Breast epithelium (tissue), 4 donors: Measurements from ENCODE around the gene KIAA1217. TPM values are rescaled to one million over a fixed set of nuclear protein-coding genes. Genes with fewer than 3 reads are reported as not detected.

Experiments used
- DNase-seq, 2 donors: peaks; one replicate each; pipeline ENCODE4 v3.0.0-alpha.2; 2019; ENCODE audit warnings: low spot score in 2 of 2
- H3K27ac ChIP-seq, 2 donors: fragments of 200-600 bp; sonication (generic) in 1 of 2; one replicate each; pipeline ENCODE4 v1.5.1; 2016 to 2019; ENCODE audit warnings: mild to moderate bottlenecking in 1 of 2
- H3K27me3 ChIP-seq, 2 donors: fragments of 200-600 bp; sonication (generic) in 1 of 2; one replicate each; pipeline versions ENCODE4 v1.5.1 to v1.6.0; 2017 to 2019; ENCODE audit warnings: control low read depth in 1 of 2, mild to moderate bottlenecking in 1 of 2
- H3K36me3 ChIP-seq: fragments of 200-600 bp; one replicate; pipeline ENCODE4 v1.5.1; 2019
- H3K4me1 ChIP-seq, 2 donors: fragments of 200-600 bp; sonication (generic); one replicate each; pipeline ENCODE4 v1.5.1; 2016 to 2019; ENCODE audit warnings: control low read depth in 1 of 2
- H3K4me3 ChIP-seq, 3 donors: fragments of 200-600 bp; sonication (generic); 1 replicate in 2 of 3; 2 replicates in 1 of 3; pipeline ENCODE4 v1.5.1; 2016 to 2019; ENCODE audit warnings: mild to moderate bottlenecking in 3 of 3, moderate library complexity in 2 of 3
- H3K9me3 ChIP-seq, 2 donors: fragments of 200-600 bp; sonication (generic) in 1 of 2; one replicate each; pipeline ENCODE4 v1.5.1; 2016 to 2019; ENCODE audit warnings: control low read depth in 1 of 2
- POLR2A ChIP-seq: fragments of 450-650 bp; IDR thresholded peaks from one replicate; pipeline ENCODE4 v1.6.1; 2016; ENCODE audit warnings: antibody characterized with exemption, mild to moderate bottlenecking, moderate library complexity
- POLR2AphosphoS5 ChIP-seq, 3 donors: sonication (generic); formaldehyde crosslinking; IDR thresholded peaks; one replicate each; pipeline ENCODE4 v1.6.1; 2017; ENCODE audit warnings: antibody characterized with exemption in 3 of 3
- intact Hi-C: fragments of 100-400 bp; cut with DNase I; formaldehyde crosslinking; loops from one replicate; pipeline ENCODE4 v1.15.1; 2023; ENCODE audit warnings: low total_unique reads
- total RNA-seq, 3 donors: library from RNA; depleted of rRNA; stranded (reverse); fragments of >200 nt; gene quantifications; one replicate each; pipeline ENCODE4 v1.1.0, GENCODE V29; 2016
- TF ChIP-seq, protein P1 (sequence below), 3 donors: fragments of 450-650 bp; IDR thresholded peaks; one replicate each; pipeline ENCODE4 v1.5.1; 2016 to 2017; ENCODE audit warnings: antibody characterized with exemption in 3 of 3, mild to moderate bottlenecking in 3 of 3, moderate library complexity in 3 of 3

KIAA1217 gene
- total RNA-seq, 3 donors from 2014 or later = 19.7 to 154 (median 83.6) TPM

DNA sequence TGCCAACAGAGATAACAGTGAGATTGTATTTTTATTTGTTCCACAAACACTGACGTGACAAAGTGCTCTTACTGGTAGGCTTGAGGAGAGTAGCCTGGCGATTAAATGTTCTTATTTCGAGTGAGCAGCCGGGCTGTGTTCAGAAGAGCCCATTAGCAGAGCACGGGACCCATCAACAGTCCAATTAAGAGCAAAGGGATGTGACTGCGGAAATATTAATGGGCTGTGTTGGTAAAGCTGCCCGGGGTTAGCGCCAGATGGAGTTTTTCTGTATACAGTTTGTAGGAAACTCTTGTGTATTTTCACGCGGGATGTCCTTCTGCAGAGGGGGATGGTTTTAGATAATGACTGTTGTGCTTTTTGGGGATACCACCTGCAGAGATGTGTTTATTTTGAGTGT lies 104.3 kb downstream of the KIAA1217 start:
- Histone ChIP-seq H3K4me3 (no peak overlapping the region), H3K4me1 (no peaks in the 10 kb centered on the region), H3K27me3 (no peaks in the 10 kb centered on the region), H3K36me3 (no peaks in the 10 kb centered on the region), H3K27ac (no peak overlapping the region), H3K9me3 (no peaks in the 10 kb centered on the region)
- DNase-seq = no peak
- intact Hi-C loops = no loop called here
- TF ChIP-seq POLR2AphosphoS5 (IDR thresholded peaks at IDR 0.05) (no peak), POLR2A (no peak)
- TF ChIP-seq, protein P1, sequence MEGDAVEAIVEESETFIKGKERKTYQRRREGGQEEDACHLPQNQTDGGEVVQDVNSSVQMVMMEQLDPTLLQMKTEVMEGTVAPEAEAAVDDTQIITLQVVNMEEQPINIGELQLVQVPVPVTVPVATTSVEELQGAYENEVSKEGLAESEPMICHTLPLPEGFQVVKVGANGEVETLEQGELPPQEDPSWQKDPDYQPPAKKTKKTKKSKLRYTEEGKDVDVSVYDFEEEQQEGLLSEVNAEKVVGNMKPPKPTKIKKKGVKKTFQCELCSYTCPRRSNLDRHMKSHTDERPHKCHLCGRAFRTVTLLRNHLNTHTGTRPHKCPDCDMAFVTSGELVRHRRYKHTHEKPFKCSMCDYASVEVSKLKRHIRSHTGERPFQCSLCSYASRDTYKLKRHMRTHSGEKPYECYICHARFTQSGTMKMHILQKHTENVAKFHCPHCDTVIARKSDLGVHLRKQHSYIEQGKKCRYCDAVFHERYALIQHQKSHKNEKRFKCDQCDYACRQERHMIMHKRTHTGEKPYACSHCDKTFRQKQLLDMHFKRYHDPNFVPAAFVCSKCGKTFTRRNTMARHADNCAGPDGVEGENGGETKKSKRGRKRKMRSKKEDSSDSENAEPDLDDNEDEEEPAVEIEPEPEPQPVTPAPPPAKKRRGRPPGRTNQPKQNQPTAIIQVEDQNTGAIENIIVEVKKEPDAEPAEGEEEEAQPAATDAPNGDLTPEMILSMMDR (IDR thresholded peaks at IDR 0.05) = no peak

DNA sequence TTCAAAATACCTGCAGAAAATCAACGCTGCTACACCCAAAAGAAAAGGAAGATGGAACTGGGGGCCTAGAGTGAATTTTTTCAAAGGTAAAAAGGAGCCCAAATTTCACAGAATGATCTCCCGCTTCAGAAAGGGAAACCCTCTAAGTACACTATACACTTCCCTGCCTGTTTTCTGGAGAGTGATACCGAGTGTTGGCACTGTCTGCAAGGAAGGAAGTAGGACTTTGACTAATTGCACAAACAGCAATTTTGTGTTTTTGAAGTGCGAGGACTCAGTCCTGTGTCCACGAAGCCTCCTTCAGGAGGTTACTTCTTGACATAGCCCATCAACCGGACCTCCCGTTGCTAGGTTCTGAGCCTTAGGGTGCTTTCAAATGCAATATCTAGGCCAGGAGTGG lies 106.3 kb downstream of the KIAA1217 start:
- H3K27me3 ChIP-seq = no peaks in the 10 kb centered on the region
- no peak overlapping the region for H3K4me3 ChIP-seq
- intact Hi-C loops = no loop called here
- H3K4me1 ChIP-seq = no peaks in the 10 kb centered on the region
- DNase-seq = no peak
- H3K36me3 ChIP-seq = no peaks in the 10 kb centered on the region
- H3K9me3 ChIP-seq = no peaks in the 10 kb centered on the region
- TF ChIP-seq, protein P1 (IDR thresholded peaks at IDR 0.05) = no peak
- TF ChIP-seq POLR2AphosphoS5 (IDR thresholded peaks at IDR 0.05) (no peak), POLR2A (no peak)
- H3K27ac ChIP-seq = no peak overlapping the region

DNA sequence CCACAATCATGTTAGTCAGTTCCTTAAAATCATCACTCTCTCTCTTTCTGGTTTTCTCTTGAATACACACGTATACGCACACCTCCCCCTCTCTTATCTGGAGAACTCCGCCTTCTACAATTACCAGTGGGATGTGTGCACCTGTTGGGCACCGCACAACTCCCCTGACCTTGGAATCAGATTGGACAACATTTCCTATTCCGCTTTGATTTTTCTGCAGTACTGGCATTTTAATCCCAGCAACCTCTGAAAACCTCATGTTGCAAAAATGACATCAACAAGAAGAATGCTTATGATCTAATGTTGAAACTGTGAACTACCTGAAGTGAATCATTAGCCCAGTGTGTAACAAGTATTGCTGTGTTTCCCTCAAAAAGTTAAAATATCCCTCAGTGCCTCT lies 109.6 kb downstream of the KIAA1217 start:
- H3K9me3 ChIP-seq = no peaks in the 10 kb centered on the region
- no peaks in the 10 kb centered on the region for H3K36me3 ChIP-seq
- TF ChIP-seq POLR2AphosphoS5 (IDR thresholded peaks at IDR 0.05) (no peak), POLR2A (no peak)
- TF ChIP-seq, protein P1 (IDR thresholded peaks at IDR 0.05) = no peak
- H3K4me3 ChIP-seq = no peak overlapping the region
- no peaks in the 10 kb centered on the region for H3K27me3 ChIP-seq
- H3K4me1 ChIP-seq = no peaks in the 10 kb centered on the region
- intact Hi-C loops = no loop called here
- no peak overlapping the region for H3K27ac ChIP-seq
- no peak for DNase-seq

DNA sequence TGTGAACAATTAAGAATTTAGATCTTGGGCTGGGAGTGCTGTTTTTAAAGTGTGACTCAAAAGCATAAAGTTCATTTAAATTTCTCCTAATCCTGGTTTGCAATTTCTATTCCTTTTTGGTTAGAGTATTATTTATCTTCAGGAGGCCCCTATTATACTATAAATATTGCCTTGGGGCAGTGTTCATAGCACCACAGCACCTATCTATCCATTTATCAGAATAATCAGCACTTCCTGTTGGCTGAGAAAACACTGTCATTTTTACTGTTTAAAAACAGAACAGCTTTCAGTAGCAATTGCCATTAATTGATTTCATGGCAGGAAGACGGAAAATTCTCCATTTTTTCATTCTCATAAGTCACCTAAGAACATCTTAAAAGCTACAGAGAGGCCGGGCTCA lies 111.4 kb downstream of the KIAA1217 start:
- H3K4me3 ChIP-seq = no peak overlapping the region
- H3K4me1 ChIP-seq = no peaks in the 10 kb centered on the region
- intact Hi-C loops = no loop called here
- no peak for DNase-seq
- peak overlapping the region in 1 of 2 donors; percentile 33 for H3K27ac ChIP-seq
- H3K36me3 ChIP-seq = no peaks in the 10 kb centered on the region
- TF ChIP-seq POLR2A (no peak), POLR2AphosphoS5 (IDR thresholded peaks at IDR 0.05) (no peak)
- TF ChIP-seq, protein P1 (IDR thresholded peaks at IDR 0.05) = no peak
- H3K27me3 ChIP-seq = no peaks in the 10 kb centered on the region
- H3K9me3 ChIP-seq = no peaks in the 10 kb centered on the region

DNA sequence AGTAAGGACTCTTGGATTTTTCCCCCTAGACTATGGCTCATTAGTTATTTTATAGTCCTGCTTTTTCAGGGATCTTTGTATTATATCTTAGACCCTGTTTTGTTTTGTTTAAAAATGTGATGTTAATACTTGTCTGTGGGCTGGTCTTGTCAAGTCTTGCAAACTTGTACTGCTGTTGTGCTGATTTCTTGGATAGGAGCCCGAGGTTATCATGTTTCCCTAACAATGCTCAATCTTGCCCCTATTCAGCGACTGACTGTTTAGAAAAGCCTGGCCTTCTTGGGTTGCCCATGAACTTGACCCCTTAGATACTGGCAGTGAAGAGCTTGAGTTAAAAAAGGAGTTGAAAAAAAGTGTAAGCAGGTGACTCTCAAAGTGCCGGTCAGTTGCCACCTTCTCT lies 115.7 kb downstream of the KIAA1217 start:
- H3K36me3 ChIP-seq = no peaks in the 10 kb centered on the region
- H3K4me3 ChIP-seq = no peak overlapping the region
- DNase-seq = no peak
- H3K4me1 ChIP-seq = no peaks in the 10 kb centered on the region
- peak overlapping the region; percentile 39 to 61 for H3K27ac ChIP-seq
- TF ChIP-seq POLR2A = no peak
- no peak for TF ChIP-seq POLR2AphosphoS5 (IDR thresholded peaks at IDR 0.05)
- TF ChIP-seq, protein P1 (IDR thresholded peaks at IDR 0.05) = no peak
- intact Hi-C loops = no loop called here
- H3K9me3 ChIP-seq = peaks cover 0 to 8% of the 10 kb centered on the region in 2 donors
- H3K27me3 ChIP-seq = no peaks in the 10 kb centered on the region
